Activated T-cell treated with anti-CD3 and anti-CD28 coated beads, Interleukin-2, amount 50 U/mL, for 1 hour (primary cell): ENCODE results near the gene YAF2.

Experiments
- DNase-seq: peaks from one replicate; pipeline ENCODE4 v3.0.0-alpha.2; 2020

The YAF2 gene

DNA sequence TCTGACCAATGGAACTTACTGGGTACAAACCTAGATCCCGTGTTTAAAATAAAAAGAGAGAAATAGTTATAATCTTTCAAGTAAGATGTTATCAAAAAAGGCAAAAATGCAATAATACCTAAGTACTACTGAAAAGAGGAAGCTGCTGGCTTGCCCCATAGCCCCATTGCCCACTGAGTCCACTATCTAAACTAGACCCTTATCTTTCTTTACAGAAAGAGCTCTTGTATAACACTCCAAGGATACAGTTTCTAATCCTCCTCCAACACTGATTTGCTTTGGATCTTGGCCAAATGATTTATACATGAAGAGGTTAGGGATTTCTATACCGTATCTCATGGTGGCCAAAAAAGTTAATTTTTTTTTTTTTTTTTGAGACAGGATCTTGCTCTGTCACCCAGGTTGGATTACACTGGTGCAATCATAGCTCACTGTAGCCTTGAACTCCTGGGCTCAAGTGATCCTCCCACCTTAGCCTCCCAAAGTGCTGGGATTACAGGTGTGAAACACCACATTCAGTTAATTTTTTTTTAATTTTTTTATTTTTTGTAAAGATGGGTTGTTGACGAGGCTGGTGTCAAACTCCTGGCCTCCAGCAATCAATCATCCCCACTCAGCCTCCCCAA, 96.0 kb downstream of the YAF2 start:
- DNase-seq: no peak

DNA sequence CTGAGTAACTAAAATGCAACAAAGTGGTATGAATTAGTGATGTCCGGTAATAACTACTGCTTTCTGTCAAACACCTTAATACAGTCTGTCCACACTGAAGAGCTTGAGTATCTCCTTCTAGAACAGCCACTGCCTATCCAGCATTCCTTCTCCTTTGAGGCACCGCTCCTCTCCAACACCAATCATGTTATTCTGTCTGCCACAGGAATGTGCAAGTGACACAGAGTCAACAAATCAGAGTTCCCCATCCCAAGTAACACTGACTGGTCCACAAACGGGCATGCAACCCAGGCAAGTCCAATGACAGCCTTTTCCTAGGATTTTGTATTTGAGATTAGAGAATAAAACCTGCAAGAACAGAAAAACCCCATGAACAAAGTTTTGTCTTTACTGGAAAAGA, 97.1 kb downstream of the YAF2 start:
- DNase-seq: no peak

DNA sequence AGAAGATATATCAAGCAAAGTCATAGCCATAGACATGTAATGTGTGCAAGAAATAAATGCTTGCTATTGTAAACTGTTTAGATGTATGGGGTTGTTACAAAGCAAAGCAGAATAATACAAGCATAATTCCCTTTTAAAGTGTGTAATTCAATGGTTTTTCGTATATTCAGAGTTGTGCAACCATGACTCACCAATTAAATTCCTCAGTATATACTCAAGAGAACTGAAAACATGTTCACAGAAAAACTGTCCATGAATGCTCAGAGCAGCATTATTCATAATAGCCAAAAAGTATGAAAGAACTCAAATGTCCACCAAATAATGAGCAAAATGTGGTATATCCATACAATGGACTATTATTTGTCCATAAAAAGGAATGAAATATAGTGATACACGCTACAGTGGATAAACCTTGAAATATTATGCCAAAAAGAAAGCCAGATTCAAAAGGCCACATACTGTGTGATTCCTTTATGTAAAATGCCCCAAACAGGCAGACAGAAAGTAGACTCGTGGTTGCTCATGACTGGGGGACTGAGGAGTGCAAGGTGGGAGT, 102.7 kb downstream of the YAF2 start:
- no peak for DNase-seq

DNA sequence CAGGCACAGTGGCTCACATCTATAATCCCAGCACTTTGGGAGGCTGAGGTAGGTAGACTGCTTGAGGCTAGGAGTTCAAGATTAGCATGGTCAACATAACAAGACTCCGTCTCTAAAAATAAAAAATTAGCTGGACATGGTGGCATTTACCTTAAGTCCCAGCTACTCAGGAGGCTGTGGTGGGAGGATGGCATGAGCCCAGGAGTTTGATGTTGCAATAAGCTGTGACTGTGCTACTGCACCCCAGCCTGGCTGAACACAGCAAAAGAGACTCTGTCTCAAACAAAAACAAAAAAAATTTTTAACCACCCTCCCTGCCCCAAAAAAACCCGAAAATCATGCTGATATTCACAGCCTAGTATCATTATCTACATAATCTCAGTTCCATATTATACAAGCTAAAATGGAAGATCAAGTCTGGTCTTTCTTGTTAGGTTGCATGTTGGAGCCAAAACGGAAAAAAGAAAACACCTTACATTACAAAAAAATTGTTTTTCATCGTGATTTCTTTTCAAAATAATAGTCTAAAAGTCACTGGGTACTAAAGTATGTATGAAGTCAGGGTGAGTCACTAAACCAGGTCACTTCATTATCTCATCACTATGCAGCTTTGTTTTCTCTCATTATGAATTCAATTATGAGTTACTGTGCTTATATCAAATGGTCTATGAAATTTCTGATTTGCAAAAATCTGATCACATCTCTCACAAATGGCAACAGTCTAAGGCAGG, 107.2 kb downstream of the YAF2 start:
- DNase-seq: no peak

DNA sequence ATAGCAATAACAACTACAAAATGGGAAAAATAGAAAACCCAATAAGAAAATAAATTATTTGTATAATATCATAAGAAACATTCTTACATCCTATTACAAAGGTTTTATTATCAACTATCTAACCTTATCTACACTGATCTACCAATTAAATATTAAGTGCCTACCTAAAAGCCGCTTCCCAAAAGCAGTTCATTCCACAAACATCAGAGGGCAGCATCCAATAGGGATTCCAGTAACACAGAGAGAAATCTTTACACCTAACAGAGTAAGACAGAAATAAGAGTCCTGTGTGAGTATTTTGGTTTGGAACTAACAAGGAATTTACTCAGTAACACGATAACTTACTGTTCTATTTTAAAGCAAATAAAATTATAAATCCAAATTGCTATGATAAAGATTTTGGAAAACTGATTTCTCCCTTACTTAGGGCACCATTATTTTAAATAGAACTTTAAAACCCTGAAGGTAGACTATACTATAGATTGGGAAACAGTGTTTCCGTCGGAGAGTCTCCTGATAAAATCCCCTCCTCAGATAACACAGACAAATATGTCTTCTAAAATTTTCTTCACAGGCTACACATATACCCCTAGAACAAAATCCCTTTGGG, 108.3 kb downstream of the YAF2 start:
- no peak for DNase-seq

DNA sequence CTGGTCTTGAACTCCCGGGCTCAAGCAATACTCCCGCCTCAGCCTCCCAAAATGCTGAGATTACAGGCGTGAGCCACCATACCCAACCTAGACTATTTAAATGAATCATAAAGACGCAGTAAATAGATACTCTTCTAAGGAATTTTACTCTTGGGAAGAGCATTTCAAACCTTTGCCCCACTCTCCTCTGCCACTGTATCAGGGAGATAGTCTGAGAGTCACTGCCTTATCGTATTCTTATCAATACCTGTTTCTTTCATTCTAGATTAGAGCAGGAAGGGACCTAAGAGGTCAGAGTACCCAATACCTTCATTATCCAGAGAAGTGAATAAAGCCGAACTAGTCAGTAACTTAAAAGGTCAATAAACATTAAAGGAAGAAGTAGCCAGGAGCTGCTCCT, 109.2 kb downstream of the YAF2 start:
- no peak for DNase-seq

DNA sequence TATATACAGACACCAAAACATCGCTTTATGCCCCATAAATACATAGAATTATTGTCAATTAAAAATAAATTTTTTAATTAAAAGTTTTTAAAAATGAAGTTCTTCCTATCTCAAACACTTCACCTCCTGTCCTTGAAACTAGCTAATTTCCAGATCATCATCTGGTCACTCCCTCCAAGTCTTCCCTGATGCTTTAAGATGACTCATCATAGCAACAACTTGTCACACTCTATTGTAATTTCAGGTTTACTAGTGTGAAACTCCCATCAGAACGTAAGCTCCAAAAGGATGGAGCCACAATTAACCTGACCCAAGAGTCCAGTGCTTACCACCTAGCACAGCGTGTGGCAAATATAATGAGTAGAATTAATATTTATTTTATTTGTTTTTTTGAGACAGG, 109.7 kb downstream of the YAF2 start:
- DNase-seq: no peak

DNA sequence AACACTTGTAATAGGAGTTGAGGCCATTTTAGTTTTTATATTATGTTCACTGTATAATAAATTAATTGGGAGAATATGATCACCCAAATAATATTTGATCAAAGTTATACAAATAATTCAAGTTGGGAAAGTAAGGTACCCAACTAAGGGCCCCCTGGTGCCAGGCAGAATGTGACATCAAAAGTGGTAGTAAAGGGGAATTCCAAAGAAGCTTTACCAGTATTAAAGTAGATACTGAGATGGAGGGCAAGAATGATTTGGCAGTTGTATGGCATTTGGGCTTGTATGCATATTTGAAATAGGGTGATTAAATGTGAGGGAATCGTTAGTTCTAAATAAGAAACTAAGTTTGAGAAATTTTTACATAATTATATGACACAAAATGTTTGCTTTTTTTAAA, 111.1 kb downstream of the YAF2 start:
- DNase-seq: no peak

DNA sequence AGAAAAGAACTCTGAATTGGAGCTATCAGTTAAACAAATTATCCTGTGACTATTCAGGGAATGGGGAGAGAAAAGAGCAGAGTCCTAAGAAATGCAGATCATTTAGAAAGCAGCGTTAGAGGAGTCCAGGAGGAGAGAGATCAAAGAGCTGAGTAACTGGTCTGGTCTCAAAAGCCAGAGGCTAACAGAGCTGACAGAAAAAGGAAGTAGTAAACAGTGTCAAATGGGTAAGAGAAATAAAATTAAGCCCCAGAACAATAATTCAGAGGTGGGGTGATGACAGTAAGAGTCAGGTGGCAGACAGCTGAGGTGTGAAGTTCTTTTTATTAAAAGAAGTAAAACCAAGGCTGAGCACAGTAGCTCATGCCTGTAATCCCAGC, 112.7 kb downstream of the YAF2 start:
- DNase-seq: no peak

DNA sequence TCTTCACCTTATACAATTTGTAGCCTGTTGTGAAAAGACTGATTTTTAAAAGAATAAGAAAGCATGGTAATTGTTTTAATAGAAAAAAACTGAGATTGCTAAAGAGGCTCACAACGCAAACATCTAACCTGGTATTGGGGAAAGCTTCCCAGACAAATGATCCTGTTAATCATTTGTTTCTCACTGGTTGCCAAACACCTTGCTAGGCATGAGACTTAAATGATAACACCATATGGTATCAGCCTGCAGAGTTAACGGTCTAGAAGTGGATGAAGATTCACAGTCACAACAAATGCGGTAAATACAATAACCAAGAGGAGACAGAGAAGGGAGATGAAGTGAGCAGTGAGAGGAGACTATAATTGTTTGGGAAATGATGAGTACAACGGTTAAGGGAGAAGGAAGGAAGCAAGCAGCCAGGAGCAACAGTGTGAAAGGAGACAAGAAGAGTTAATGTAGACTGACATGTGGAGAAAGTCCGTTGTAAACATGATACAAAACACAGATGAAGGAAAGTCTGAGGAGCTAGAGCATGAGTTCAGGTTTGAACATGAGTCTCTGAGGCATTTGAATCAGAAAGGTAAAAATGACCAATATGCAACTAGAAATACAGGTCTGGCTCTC, 113.2 kb downstream of the YAF2 start:
- DNase-seq: no peak

DNA sequence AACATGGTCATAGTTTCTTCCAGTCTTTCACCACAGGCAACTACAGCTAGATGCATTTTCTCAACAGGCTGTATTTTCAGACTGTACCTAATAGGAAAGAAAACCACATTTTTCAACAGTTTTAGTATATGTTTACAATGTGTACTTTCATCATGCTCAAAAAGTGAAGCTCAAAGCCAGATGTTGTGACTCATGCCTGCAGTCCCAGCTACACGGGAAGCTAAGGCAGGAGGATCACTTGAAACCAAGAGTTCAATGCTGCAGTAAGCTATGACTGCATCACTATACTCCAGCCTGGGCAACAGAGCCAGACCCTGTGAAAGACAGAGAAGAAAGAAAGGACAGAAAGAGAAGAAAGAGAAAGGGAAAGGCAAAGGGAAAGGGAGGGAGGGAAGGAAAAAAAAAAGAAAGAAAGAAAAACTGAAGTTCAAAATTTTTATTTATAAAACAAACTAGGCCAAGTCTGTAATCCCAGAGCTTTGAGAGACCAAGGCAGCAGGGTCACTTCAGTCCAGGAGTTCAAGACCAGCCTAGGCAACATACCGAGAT, 118.9 kb downstream of the YAF2 start:
- DNase-seq: no peak

DNA sequence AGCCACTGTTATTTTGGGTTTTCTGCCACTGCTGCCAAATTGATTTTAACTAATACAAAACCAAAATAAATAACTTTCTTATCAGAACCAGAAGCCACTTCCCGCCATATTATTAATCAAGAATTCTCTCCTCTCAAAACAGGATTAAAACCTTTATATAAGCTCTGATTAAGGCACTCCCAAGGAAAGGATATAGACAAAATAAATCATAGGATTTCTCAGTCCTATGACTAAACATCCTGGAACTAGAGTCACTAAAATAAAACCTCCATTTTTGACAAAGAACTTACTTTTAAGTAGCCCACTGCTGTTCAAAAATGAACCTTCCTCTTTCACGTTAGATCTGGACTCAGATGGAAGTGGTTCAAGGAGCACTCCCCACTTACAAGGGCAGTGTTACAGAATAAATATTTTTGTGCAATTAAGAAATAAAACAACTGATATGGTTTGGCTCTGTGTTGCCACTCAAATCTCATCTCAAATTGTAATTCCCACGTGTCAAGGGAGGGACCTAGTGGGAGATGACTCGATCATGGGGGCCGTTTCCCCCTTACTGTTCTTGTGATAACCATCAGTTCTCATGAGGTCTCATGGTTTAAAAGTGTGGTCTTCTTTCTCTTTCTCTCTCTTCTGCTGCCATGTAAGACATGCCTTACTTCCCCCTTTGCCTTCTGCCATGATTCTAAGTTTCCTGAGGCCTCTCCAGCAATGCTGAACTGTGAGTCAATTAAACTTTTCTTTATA, 119.7 kb downstream of the YAF2 start:
- no peak for DNase-seq

DNA sequence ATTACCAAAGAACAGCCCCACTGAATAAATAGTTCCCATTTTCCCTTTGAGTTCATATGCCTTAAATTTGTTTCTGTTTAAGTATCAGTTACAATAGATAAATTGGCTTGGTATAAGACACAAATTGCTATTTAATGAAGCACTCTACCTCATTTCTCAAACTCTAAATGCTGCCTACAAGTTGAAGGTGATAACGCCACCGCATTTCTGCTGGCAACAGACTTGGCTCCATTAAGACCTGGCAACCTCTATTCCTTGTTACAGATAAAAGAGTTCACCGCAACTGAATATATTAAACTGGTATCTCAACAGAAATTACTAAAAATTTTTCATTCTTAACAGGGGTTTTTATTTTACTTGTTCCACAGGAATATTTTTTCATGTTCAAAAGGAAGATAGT, 129.0 kb downstream of the YAF2 start:
- no peak for DNase-seq
